H1 (cell line): ENCODE measurements around the gene ARHGAP26. TPM values are rescaled to one million over a fixed set of nuclear protein-coding genes. Genes with fewer than 3 reads are reported as not detected.

Experiments
- CTCF ChIA-PET: fragments of 300-600 bp; sonication (Branson Sonifier 250); formaldehyde crosslinking; loops from one replicate; lab custom pipeline; 2021; ENCODE audit not compliant: partially characterized antibody; lab: Charles Lee
- POLR2A ChIA-PET: fragments of 300-600 bp; sonication (Branson Sonifier 250); formaldehyde crosslinking; loops from one replicate; lab custom pipeline; 2021; ENCODE audit warnings: inconsistent platforms; ENCODE audit not compliant: partially characterized antibody; lab: Charles Lee
- DNase-seq, 2 experiments: peaks; one replicate each; pipeline versions ENCODE4 v3.0.0 to v3.0.0-alpha.2; 2010 to 2022; ENCODE audit warnings: low spot score in 2 of 2, low read depth in 1 of 2, mixed read lengths in 1 of 2
- FAIRE-seq: peaks from 2 replicates; lab custom pipeline; 2011; peaks lifted over from hg19 to GRCh38; lab: Jason Lieb, UNC
- H2AFZ ChIP-seq: 2 replicates; pipeline ENCODE4 v1.8.1; 2012; ENCODE audit warnings: low read length, inconsistent platforms
- H2AK5ac ChIP-seq: 2 replicates; pipeline ENCODE4 v1.6.1; 2013; ENCODE audit warnings: low read depth, low read length
- H2BK120ac ChIP-seq: replicated peaks from 2 replicates; pipeline ENCODE3; 2013; ENCODE audit warnings: low read depth, low read length, inconsistent platforms
- H2BK12ac ChIP-seq: 2 replicates; pipeline ENCODE4 v1.6.1; 2013; ENCODE audit warnings: low read depth, low read length
- H2BK15ac ChIP-seq: 2 replicates; pipeline ENCODE4 v1.6.1; 2013; ENCODE audit warnings: low read length
- H2BK20ac ChIP-seq: 2 replicates; pipeline ENCODE4 v1.6.1; 2013; ENCODE audit warnings: low read length
- H2BK5ac ChIP-seq: 2 replicates; pipeline ENCODE4 v1.6.1; 2013; ENCODE audit warnings: low read depth, low read length
- H3K14ac ChIP-seq: 2 replicates; pipeline ENCODE4 v1.6.1; 2013; ENCODE audit warnings: inconsistent platforms; ENCODE audit not compliant: insufficient read length
- H3K18ac ChIP-seq: 2 replicates; pipeline ENCODE4 v1.6.1; 2013; ENCODE audit warnings: low read length; ENCODE audit errors: extremely low read depth
- H3K23ac ChIP-seq: 2 replicates; pipeline ENCODE4 v1.6.1; 2013; ENCODE audit warnings: inconsistent platforms; ENCODE audit not compliant: insufficient read length
- H3K23me2 ChIP-seq: 2 replicates; pipeline ENCODE4 v1.6.1; 2013; ENCODE audit warnings: low read depth, low read length
- H3K27ac ChIP-seq: 2 replicates; pipeline ENCODE4 v1.6.1; 2011; ENCODE audit warnings: low read depth, low read length, inconsistent platforms
- H3K27me3 ChIP-seq, 4 experiments: replicated peaks in 1 of 4; 1 replicate in 1 of 4; 2 replicates in 3 of 4; pipeline versions ENCODE4 v1.6.1 to v1.8.1; 2011 to 2013; ENCODE audit warnings: low read length in 3 of 4, mild to moderate bottlenecking in 3 of 4, inconsistent platforms in 2 of 4, mixed read lengths in 2 of 4, moderate library complexity in 1 of 4; ENCODE audit not compliant: control insufficient read depth in 3 of 4, insufficient read depth in 3 of 4; ENCODE audit errors: extremely low read depth in 1 of 4
- H3K36me3 ChIP-seq, 4 experiments: 2 replicates each; pipeline versions ENCODE4 v1.6.1 to v1.8.1; 2011 to 2013; ENCODE audit warnings: mild to moderate bottlenecking in 4 of 4, low read length in 3 of 4, moderate library complexity in 2 of 4, control low read depth in 1 of 4, inconsistent platforms in 1 of 4; ENCODE audit not compliant: insufficient read depth in 4 of 4, control insufficient read depth in 2 of 4
- H3K4ac ChIP-seq: replicated peaks from 2 replicates; pipeline ENCODE3; 2013; ENCODE audit warnings: low read length, low read depth, mixed read lengths, inconsistent platforms; ENCODE audit not compliant: insufficient read length
- H3K4me1 ChIP-seq, 4 experiments: replicated peaks in 1 of 4; 1 replicate in 1 of 4; 2 replicates in 3 of 4; pipeline versions ENCODE4 v1.6.1 to v1.8.1; 2011 to 2013; ENCODE audit warnings: low read length in 3 of 4, inconsistent platforms in 2 of 4, mixed read lengths in 1 of 4; ENCODE audit not compliant: insufficient read depth in 4 of 4, control insufficient read depth in 3 of 4
- H3K4me2 ChIP-seq, 2 experiments: 2 replicates each; pipeline versions ENCODE4 v1.6.1 to v1.8.1; 2011 to 2013; ENCODE audit warnings: low read depth in 2 of 2, low read length in 2 of 2, control low read depth in 1 of 2, inconsistent platforms in 1 of 2, mild to moderate bottlenecking in 1 of 2; ENCODE audit not compliant: insufficient read depth in 1 of 2
- H3K4me3 ChIP-seq, 4 experiments: fragments of 200-600, 300-600 bp in 1 of 4; sonication (generic), shearing (Covaris generic), sonication (Bioruptor Twin) in 1 of 4; 2 replicates each; pipeline versions ENCODE4 v1.5.1 to v1.8.1; 2011 to 2016; ENCODE audit warnings: low read length in 4 of 4, low read depth in 3 of 4, control low read depth in 2 of 4, inconsistent platforms in 2 of 4, mild to moderate bottlenecking in 2 of 4, mixed read lengths in 1 of 4, moderate library complexity in 1 of 4; ENCODE audit not compliant: insufficient read depth in 2 of 4; ENCODE audit errors: extremely low read depth in 1 of 4
- H3K56ac ChIP-seq: replicated peaks from 2 replicates; pipeline ENCODE3; 2013; ENCODE audit warnings: low read depth, mild to moderate bottlenecking, mixed read lengths, low read length, inconsistent platforms; ENCODE audit not compliant: insufficient read length
- H3K79me1 ChIP-seq: 2 replicates; pipeline ENCODE4 v1.6.1; 2013; ENCODE audit warnings: low read depth, low read length, control low read depth
- H3K79me2 ChIP-seq, 2 experiments: 2 replicates each; pipeline versions ENCODE4 v1.6.1 to v1.8.1; 2012 to 2013; ENCODE audit warnings: low read length in 2 of 2, mild to moderate bottlenecking in 2 of 2, inconsistent platforms in 1 of 2; ENCODE audit not compliant: insufficient read depth in 2 of 2, control insufficient read depth in 1 of 2
- H3K9ac ChIP-seq, 4 experiments: replicated peaks in 1 of 4; 1 replicate in 1 of 4; 2 replicates in 3 of 4; pipeline versions ENCODE4 v1.6.1 to v1.8.1; 2011 to 2013; ENCODE audit warnings: low read depth in 3 of 4, low read length in 3 of 4, control low read depth in 2 of 4, mild to moderate bottlenecking in 2 of 4, moderate library complexity in 2 of 4, inconsistent platforms in 1 of 4; ENCODE audit errors: extremely low read depth in 1 of 4
- H3K9me3 ChIP-seq, 2 experiments: 2 replicates each; pipeline versions ENCODE4 v1.6.1 to v1.8.1; 2012 to 2013; ENCODE audit warnings: mild to moderate bottlenecking in 2 of 2, moderate library complexity in 2 of 2, control low read depth in 1 of 2, inconsistent platforms in 1 of 2, low read depth in 1 of 2, low read length in 1 of 2, mixed read lengths in 1 of 2; ENCODE audit not compliant: insufficient read depth in 2 of 2
- H4K20me1 ChIP-seq, 2 experiments: replicated peaks in 1 of 2; 2 replicates each; pipeline versions ENCODE3 to v1.8.1; 2011 to 2013; ENCODE audit warnings: inconsistent platforms in 2 of 2, low read length in 2 of 2, mild to moderate bottlenecking in 1 of 2; ENCODE audit not compliant: insufficient read depth in 2 of 2, control insufficient read depth in 1 of 2
- H4K5ac ChIP-seq: 2 replicates; pipeline ENCODE4 v1.6.1; 2013; ENCODE audit warnings: low read length, low read depth, mixed read lengths, inconsistent platforms; ENCODE audit not compliant: insufficient read length
- H4K8ac ChIP-seq: 2 replicates; pipeline ENCODE4 v1.8.0; 2013; ENCODE audit warnings: mild to moderate bottlenecking, moderate library complexity, low read length, inconsistent platforms; ENCODE audit not compliant: insufficient read depth; ENCODE audit errors: extremely low read depth
- H4K91ac ChIP-seq: replicated peaks from 2 replicates; pipeline ENCODE3; 2013; ENCODE audit warnings: low read length, mixed read lengths, inconsistent platforms; ENCODE audit not compliant: insufficient read length
- WGBS, 2 experiments: shearing (Covaris generic) in 1 of 2; methylation state at CpG; one replicate each; pipeline versions ENCODE4 v1.1.6 to v1.1.7; 2013 to 2015; ENCODE audit warnings: low lambda C conversion rate in 2 of 2, mixed read lengths in 2 of 2, inconsistent platforms in 1 of 2, low coverage in 1 of 2, missing lambda C conversion rate in 1 of 2; ENCODE audit not compliant: insufficient replicate concordance in 2 of 2, insufficient coverage in 1 of 2, insufficient read length in 1 of 2; ENCODE audit errors: extremely low coverage in 1 of 2, missing lambda C conversion rate in 1 of 2; 5-methylcytosine and 5-hydroxymethylcytosine counted together
- polyA plus RNA-seq, 7 experiments: library from polyadenylated mRNA; depleted of rRNA in 3 of 7; stranded (reverse) in 5 of 7; unstranded in 2 of 7; fragments of >200 nt in 5 of 7; fragments of 200-250 nt in 2 of 7; gene quantifications; 1 replicate in 5 of 7; 2 replicates in 1 of 7; 4 replicates in 1 of 7; pipeline versions ENCODE4 v1.2.1 to v1.2.3, GENCODE V29; 2011 to 2013; ENCODE audit warnings: missing spikeins in 2 of 7, mixed read lengths in 2 of 7
- total RNA-seq: library from RNA; stranded (reverse); fragmentation: NEBNext Ultra II Directional; extraction: Animal tissue kit (Norgen Biotek cat#: 25700); gene quantifications from 2 replicates; pipeline ENCODE4 v1.2.1, GENCODE V29; 2021

Gene ARHGAP26
- total and polyA plus RNA-seq, 2 of the 8 experiments (the other 6 are each of a cell fraction or from before 2014, with no cell fraction given) = 7.1 to 24.8 TPM

GRCh38 chr5:143021595-143021994 is 251.4 kb downstream of the ARHGAP26 start:
- no peak overlapping the region for H2BK5ac ChIP-seq
- ChIA-PET POLR2A (no interaction called here), CTCF (no interaction called here)
- FAIRE-seq = no peak
- H2BK15ac ChIP-seq = no peak overlapping the region
- no peak overlapping the region for H2BK20ac ChIP-seq
- no peaks in the 10 kb centered on the region for H3K27me3 ChIP-seq
- H3K14ac ChIP-seq = no peak overlapping the region
- H2AFZ ChIP-seq = no peak overlapping the region
- H3K23me2 ChIP-seq = no peaks in the 10 kb centered on the region
- H3K4ac ChIP-seq = no peak overlapping the region
- H3K79me2 ChIP-seq = no peaks in the 10 kb centered on the region
- no peak overlapping the region for H3K4me3 ChIP-seq
- H4K20me1 ChIP-seq = no peaks in the 10 kb centered on the region
- H4K91ac ChIP-seq = no peak overlapping the region
- no peak overlapping the region for H3K18ac ChIP-seq
- no peak overlapping the region for H2BK120ac ChIP-seq
- H3K23ac ChIP-seq = no peak overlapping the region
- no peak overlapping the region for H3K27ac ChIP-seq
- no peak for DNase-seq
- H3K4me2 ChIP-seq = no peak overlapping the region
- H2AK5ac ChIP-seq = no peak overlapping the region
- H4K5ac ChIP-seq = no peak overlapping the region
- H3K9ac ChIP-seq = no peak overlapping the region
- no peak overlapping the region for H4K8ac ChIP-seq
- H2BK12ac ChIP-seq = no peak overlapping the region
- H3K56ac ChIP-seq = no peak overlapping the region
- H3K36me3 ChIP-seq = no peaks in the 10 kb centered on the region
- H3K4me1 ChIP-seq = peaks cover 2 to 11% (median 8%) of the 10 kb centered on the region in 4 experiments; a peak in 5 of 7 replicates
- H3K79me1 ChIP-seq = no peaks in the 10 kb centered on the region
- H3K9me3 ChIP-seq = 0 out of 4 replicates have a peak, but pooled peaks cover 0 to 3% of the 10 kb centered on the region in 2 experiments
- 93% methylated on average over 2 of the region's 2 CpGs; no CpG with 5 or more reads in 1 of the 2 experiments for WGBS, 2 experiments
